ENCODE measurements around the gene PLCH1.

- TF ChIP-seq ZBTB43 (CRISPR knock-in tag; IDR thresholded peaks at IDR 0.05): no peak
- no peak for TF ChIP-seq CTCF (IDR thresholded peaks at IDR 0.05)
- no peak for TF ChIP-seq TEAD1 (CRISPR knock-in tag; IDR thresholded peaks at IDR 0.05)
- TF ChIP-seq ELF4 (CRISPR knock-in tag; IDR thresholded peaks at IDR 0.05; ENCODE audit: low read depth): no peak
- no peak for TF ChIP-seq ETV6 (CRISPR knock-in tag; IDR thresholded peaks at IDR 0.05)
- no peak for TF ChIP-seq USF2 (CRISPR knock-in tag; IDR thresholded peaks at IDR 0.05)
- no peak for TF ChIP-seq E2F1 (CRISPR knock-in tag; IDR thresholded peaks at IDR 0.05)
- TF ChIP-seq FOXK1 (CRISPR knock-in tag; IDR thresholded peaks at IDR 0.05): no peak
- TF ChIP-seq KAT7 (CRISPR knock-in tag; IDR thresholded peaks at IDR 0.05; ENCODE audit: borderline replicate concordance): no peak
- TF ChIP-seq CREM (CRISPR knock-in tag; IDR thresholded peaks at IDR 0.05): no peak
- TF ChIP-seq NFE2L1 (CRISPR knock-in tag; IDR thresholded peaks at IDR 0.05): no peak
- TF ChIP-seq ZNF263 (CRISPR knock-in tag; IDR thresholded peaks at IDR 0.05; ENCODE audit: low read depth): no peak
- TF ChIP-seq ZNF317 (CRISPR knock-in tag; IDR thresholded peaks at IDR 0.05; ENCODE audit: borderline replicate concordance, low read depth): no peak
- TF ChIP-seq SP1 (CRISPR knock-in tag; conservative IDR thresholded peaks at IDR 0.05): no peak
Observed at GRCh38 chr3:155670335-155670734, 74.5 kb downstream of the PLCH1 start.
